Loucy (cell line): ENCODE measurements around the gene LPO.

Experiments
- EZH2phosphoT487 ChIP-seq: fragments of 200-600 bp; IDR thresholded peaks from 2 replicates; pipeline ENCODE4 v1.6.1; 2018; ENCODE audit warnings: antibody characterized with exemption, mild to moderate bottlenecking, moderate library complexity, borderline replicate concordance
- TF ChIP-seq, protein P1 (sequence below): fragments of 200-600 bp; sonication (generic); conservative IDR thresholded peaks from 2 replicates; pipeline ENCODE4 v1.5.1; 2014; ENCODE audit warnings: mild to moderate bottlenecking, antibody characterized with exemption, low read length

DNA sequence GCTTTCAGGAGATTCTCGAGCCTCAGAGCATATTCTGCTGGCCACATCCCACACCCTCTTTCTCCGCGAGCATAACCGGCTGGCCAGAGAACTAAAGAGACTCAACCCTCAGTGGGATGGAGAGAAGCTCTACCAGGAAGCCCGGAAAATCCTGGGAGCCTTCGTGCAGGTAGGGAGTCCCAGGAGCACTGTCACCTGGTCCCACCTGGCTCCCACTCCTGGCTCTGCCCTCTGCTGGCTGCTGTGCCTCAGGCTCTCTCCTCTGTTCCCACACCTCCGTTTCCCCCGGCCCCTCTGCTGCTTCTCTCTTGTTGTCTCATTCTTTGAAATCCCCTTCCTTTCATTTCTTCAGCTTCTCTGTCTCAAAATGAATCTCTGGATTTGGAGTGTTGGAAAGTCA, 16.4 kb downstream of the LPO start:
- TF ChIP-seq, protein P1, sequence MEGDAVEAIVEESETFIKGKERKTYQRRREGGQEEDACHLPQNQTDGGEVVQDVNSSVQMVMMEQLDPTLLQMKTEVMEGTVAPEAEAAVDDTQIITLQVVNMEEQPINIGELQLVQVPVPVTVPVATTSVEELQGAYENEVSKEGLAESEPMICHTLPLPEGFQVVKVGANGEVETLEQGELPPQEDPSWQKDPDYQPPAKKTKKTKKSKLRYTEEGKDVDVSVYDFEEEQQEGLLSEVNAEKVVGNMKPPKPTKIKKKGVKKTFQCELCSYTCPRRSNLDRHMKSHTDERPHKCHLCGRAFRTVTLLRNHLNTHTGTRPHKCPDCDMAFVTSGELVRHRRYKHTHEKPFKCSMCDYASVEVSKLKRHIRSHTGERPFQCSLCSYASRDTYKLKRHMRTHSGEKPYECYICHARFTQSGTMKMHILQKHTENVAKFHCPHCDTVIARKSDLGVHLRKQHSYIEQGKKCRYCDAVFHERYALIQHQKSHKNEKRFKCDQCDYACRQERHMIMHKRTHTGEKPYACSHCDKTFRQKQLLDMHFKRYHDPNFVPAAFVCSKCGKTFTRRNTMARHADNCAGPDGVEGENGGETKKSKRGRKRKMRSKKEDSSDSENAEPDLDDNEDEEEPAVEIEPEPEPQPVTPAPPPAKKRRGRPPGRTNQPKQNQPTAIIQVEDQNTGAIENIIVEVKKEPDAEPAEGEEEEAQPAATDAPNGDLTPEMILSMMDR: peak; percentile 27; the same call in 1 of the 2 replicates
- no peak for TF ChIP-seq EZH2phosphoT487
